Peyer's patch (tissue), 4 donors: ENCODE measurements around the gene FNIP1.

ENCODE experiments used
- CTCF ChIP-seq, 6 experiments: fragments of 450-650 bp in 4 of 6; fragments of 200-600 bp in 2 of 6; sonication (generic) in 1 of 6; IDR thresholded peaks; one replicate each; pipeline ENCODE4 v1.5.1; 2017 to 2019; ENCODE audit warnings: antibody characterized with exemption in 6 of 6, mild to moderate bottlenecking in 3 of 6, moderate library complexity in 1 of 6
- POLR2A ChIP-seq, 2 donors: fragments of 450-650 bp; IDR thresholded peaks; one replicate each; pipeline ENCODE4 v1.5.1; 2017; ENCODE audit warnings: antibody characterized with exemption in 2 of 2, mild to moderate bottlenecking in 2 of 2, moderate library complexity in 2 of 2

GRCh38 chr5:131672776-131673175 is 124.0 kb downstream of the FNIP1 start:
- no peak for TF ChIP-seq CTCF (IDR thresholded peaks at IDR 0.05)
- no peak for TF ChIP-seq POLR2A (IDR thresholded peaks at IDR 0.05)
